Measurements from ENCODE around the gene CNTF.

The CNTF gene

GRCh38 chr11:58641803-58642581, 19.5 kb downstream of the CNTF start:
- no peak for DNase-seq (ENCODE audit: low read depth in 2 of 2)

- no peak for DNase-seq (ENCODE audit: low read depth in 2 of 2)
These were observed 23.4 kb downstream of the CNTF start for GRCh38 chr11:58645854-58646253.

- no peak for DNase-seq (ENCODE audit: low read depth in 2 of 2)
These were observed 24.8 kb downstream of the CNTF start for GRCh38 chr11:58647141-58647699.

GRCh38 chr11:58647866-58648265, 25.4 kb downstream of the CNTF start:
- DNase-seq (ENCODE audit: low read depth in 2 of 2), result no peak

GRCh38 chr11:58649623-58650022, 27.2 kb downstream of the CNTF start:
- DNase-seq (ENCODE audit: low read depth in 2 of 2), result no peak

- no peak for DNase-seq (ENCODE audit: low read depth in 2 of 2)
These were observed 28.0 kb downstream of the CNTF start for GRCh38 chr11:58650496-58650895.

GRCh38 chr11:58652726-58653280, 30.3 kb downstream of the CNTF start:
- no peak for DNase-seq (ENCODE audit: low read depth in 2 of 2)

GRCh38 chr11:58654079-58654907, 31.8 kb downstream of the CNTF start:
- peak; percentile 40 to 61 for DNase-seq (ENCODE audit: low read depth in 2 of 2)

GRCh38 chr11:58654908-58655296, 32.4 kb downstream of the CNTF start:
- no peak for DNase-seq (ENCODE audit: low read depth in 2 of 2)

- no peak for DNase-seq (ENCODE audit: low read depth in 2 of 2)
These were observed 33.9 kb downstream of the CNTF start for GRCh38 chr11:58656348-58656747.

- DNase-seq (ENCODE audit: low read depth in 2 of 2), result no peak
These were observed 36.2 kb downstream of the CNTF start for GRCh38 chr11:58658623-58659022.

- DNase-seq (ENCODE audit: low read depth in 2 of 2), result no peak
These were observed 36.9 kb downstream of the CNTF start for GRCh38 chr11:58659404-58659803.

GRCh38 chr11:58659910-58660570, 37.6 kb downstream of the CNTF start:
- no peak for DNase-seq (ENCODE audit: low read depth in 2 of 2)

- DNase-seq (ENCODE audit: low read depth in 2 of 2), result no peak
These were observed 49.6 kb downstream of the CNTF start for GRCh38 chr11:58671983-58672633.

GRCh38 chr11:58674609-58675008, 52.1 kb downstream of the CNTF start:
- DNase-seq (ENCODE audit: low read depth in 2 of 2), result no peak

Data from stimulated activated CD8-positive, alpha-beta memory T cell treated with anti-CD3 and anti-CD28 coated beads, Interleukin-7, amount 100 ng/mL, for 1 hour (primary cell).